ENCODE data around the gene SLC39A12.
"Not testable (repeated sequence)": the region's sequence is repeated elsewhere in the genome, so short reads cannot be mapped to it uniquely, and the experiment has no call there.

Gene SLC39A12

GRCh38 chr10:17951868-17952371 lies at the start of gene SLC39A12:
Gene SLC39A12 (plus strand): TSS chr10:17951918. CDS start chr10:17953277, 1,359 bp downstream.
- no peak for DNase-seq (ENCODE audit: extremely low read depth in 1 of 2, low read depth in 1 of 2)

- no peak for DNase-seq (ENCODE audit: extremely low read depth in 1 of 2, low read depth in 1 of 2)
Measured at GRCh38 chr10:17904564-17904963, 47.2 kb upstream of the SLC39A12 start.

- no peak for DNase-seq (ENCODE audit: extremely low read depth in 1 of 2, low read depth in 1 of 2)
Measured at GRCh38 chr10:17905491-17905890, 46.2 kb upstream of the SLC39A12 start.

- DNase-seq (ENCODE audit: extremely low read depth in 1 of 2, low read depth in 1 of 2), result no peak
Measured at GRCh38 chr10:17906002-17906401, 45.7 kb upstream of the SLC39A12 start.

GRCh38 chr10:17907641-17908040 lies 44.1 kb upstream of the SLC39A12 start:
- DNase-seq (ENCODE audit: extremely low read depth in 1 of 2, low read depth in 1 of 2), result no peak

GRCh38 chr10:17910125-17910789 lies 41.5 kb upstream of the SLC39A12 start:
- DNase-seq (ENCODE audit: extremely low read depth in 1 of 2, low read depth in 1 of 2), result no peak

GRCh38 chr10:17912754-17913153 lies 39.0 kb upstream of the SLC39A12 start:
- no peak for DNase-seq (ENCODE audit: extremely low read depth in 1 of 2, low read depth in 1 of 2)

- no peak for DNase-seq (ENCODE audit: extremely low read depth in 1 of 2, low read depth in 1 of 2)
Measured at GRCh38 chr10:17913604-17914003, 38.1 kb upstream of the SLC39A12 start.

GRCh38 chr10:17914169-17915045 lies 37.3 kb upstream of the SLC39A12 start:
- no peak for DNase-seq (ENCODE audit: extremely low read depth in 1 of 2, low read depth in 1 of 2)

- DNase-seq (ENCODE audit: extremely low read depth in 1 of 2, low read depth in 1 of 2), result no peak
Measured at GRCh38 chr10:17915181-17915580, 36.5 kb upstream of the SLC39A12 start.

- DNase-seq (ENCODE audit: extremely low read depth in 1 of 2, low read depth in 1 of 2), result no peak
Measured at GRCh38 chr10:17918187-17918903, 33.4 kb upstream of the SLC39A12 start.

- DNase-seq (ENCODE audit: extremely low read depth in 1 of 2, low read depth in 1 of 2), result no peak
Measured at GRCh38 chr10:17921378-17921777, 30.3 kb upstream of the SLC39A12 start.

GRCh38 chr10:17923728-17924127 lies 28.0 kb upstream of the SLC39A12 start:
- DNase-seq (ENCODE audit: extremely low read depth in 1 of 2, low read depth in 1 of 2), result no peak

- DNase-seq (ENCODE audit: extremely low read depth in 1 of 2, low read depth in 1 of 2), result no peak
Measured at GRCh38 chr10:17943033-17943745, 8.5 kb upstream of the SLC39A12 start.

- DNase-seq (ENCODE audit: extremely low read depth in 1 of 2, low read depth in 1 of 2), result not testable (repeated sequence)
Measured at GRCh38 chr10:17950269-17950668, 1.4 kb upstream of the SLC39A12 start.

GRCh38 chr10:17950726-17951125 lies 992 bp upstream of the SLC39A12 start:
- DNase-seq (ENCODE audit: extremely low read depth in 1 of 2, low read depth in 1 of 2), result no peak

- DNase-seq (ENCODE audit: extremely low read depth in 1 of 2, low read depth in 1 of 2), result not testable (repeated sequence)
Measured at GRCh38 chr10:17954372-17954771, 2.7 kb downstream of the SLC39A12 start.

- DNase-seq (ENCODE audit: extremely low read depth in 1 of 2, low read depth in 1 of 2), result no peak
Measured at GRCh38 chr10:17954861-17955260, 3.1 kb downstream of the SLC39A12 start.

GRCh38 chr10:17958049-17958448 lies 6.3 kb downstream of the SLC39A12 start:
- no peak for DNase-seq (ENCODE audit: extremely low read depth in 1 of 2, low read depth in 1 of 2)

GRCh38 chr10:17959870-17960269 lies 8.2 kb downstream of the SLC39A12 start:
- DNase-seq (ENCODE audit: extremely low read depth in 1 of 2, low read depth in 1 of 2), result no peak

Measured in activated CD8-positive, alpha-beta memory T cell treated with anti-CD3 and anti-CD28 coated beads for 1 hour (primary cell).